Gastroesophageal sphincter (tissue), 3 donors: ENCODE data around the gene MASTL.

Experiments
- EP300 ChIP-seq: sonication (generic); formaldehyde crosslinking; IDR thresholded peaks from one replicate; pipeline ENCODE4 v1.6.1; 2017; ENCODE audit warnings: antibody characterized with exemption, mild to moderate bottlenecking
- POLR2A ChIP-seq, 2 donors: fragments of 450-650 bp; IDR thresholded peaks; one replicate each; pipeline ENCODE4 v1.6.1; 2017; ENCODE audit warnings: antibody characterized with exemption in 2 of 2, mild to moderate bottlenecking in 2 of 2, moderate library complexity in 1 of 2
- POLR2AphosphoS5 ChIP-seq: sonication (generic); formaldehyde crosslinking; IDR thresholded peaks from one replicate; pipeline ENCODE4 v1.6.1; 2017; ENCODE audit warnings: antibody characterized with exemption
- TF ChIP-seq, protein P1 (sequence below), 4 experiments: fragments of 200-600 bp in 2 of 4; fragments of 450-650 bp in 2 of 4; sonication (generic) in 1 of 4; IDR thresholded peaks; one replicate each; pipeline ENCODE4 v1.5.1; 2017 to 2019; ENCODE audit warnings: antibody characterized with exemption in 4 of 4, mild to moderate bottlenecking in 2 of 4, moderate library complexity in 2 of 4

GRCh38 chr10:27192284-27192683, 37.1 kb downstream of the MASTL start:
- TF ChIP-seq POLR2A (IDR thresholded peaks at IDR 0.05), result no peak
- TF ChIP-seq, protein P1, sequence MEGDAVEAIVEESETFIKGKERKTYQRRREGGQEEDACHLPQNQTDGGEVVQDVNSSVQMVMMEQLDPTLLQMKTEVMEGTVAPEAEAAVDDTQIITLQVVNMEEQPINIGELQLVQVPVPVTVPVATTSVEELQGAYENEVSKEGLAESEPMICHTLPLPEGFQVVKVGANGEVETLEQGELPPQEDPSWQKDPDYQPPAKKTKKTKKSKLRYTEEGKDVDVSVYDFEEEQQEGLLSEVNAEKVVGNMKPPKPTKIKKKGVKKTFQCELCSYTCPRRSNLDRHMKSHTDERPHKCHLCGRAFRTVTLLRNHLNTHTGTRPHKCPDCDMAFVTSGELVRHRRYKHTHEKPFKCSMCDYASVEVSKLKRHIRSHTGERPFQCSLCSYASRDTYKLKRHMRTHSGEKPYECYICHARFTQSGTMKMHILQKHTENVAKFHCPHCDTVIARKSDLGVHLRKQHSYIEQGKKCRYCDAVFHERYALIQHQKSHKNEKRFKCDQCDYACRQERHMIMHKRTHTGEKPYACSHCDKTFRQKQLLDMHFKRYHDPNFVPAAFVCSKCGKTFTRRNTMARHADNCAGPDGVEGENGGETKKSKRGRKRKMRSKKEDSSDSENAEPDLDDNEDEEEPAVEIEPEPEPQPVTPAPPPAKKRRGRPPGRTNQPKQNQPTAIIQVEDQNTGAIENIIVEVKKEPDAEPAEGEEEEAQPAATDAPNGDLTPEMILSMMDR (IDR thresholded peaks at IDR 0.05), result no peak
- no peak for TF ChIP-seq EP300
- no peak for TF ChIP-seq POLR2AphosphoS5
